Measurements from ENCODE around the gene CAMTA2. TPM values are rescaled to one million over a fixed set of nuclear protein-coding genes. Genes with fewer than 3 reads are reported as not detected.

CAMTA2 gene
- total RNA-seq, 1 experiment from 2014 or later, result 9.2 TPM

- peaks cover 12% of the 10 kb centered on the region for H3K27me3 Mint-ChIP-seq (ENCODE audit: low read depth)
- ChIA-PET POLR2A (interaction anchor here (0.6 kb wide), 1 partner anchor 8 kb away, joined by 5 read pairs; no protein-coding TSS in a partner anchor), CTCF (interaction anchor here (0.6 to 1.8 kb wide), 6 partner anchors 34 to 119 kb away, joined by 3 to 6 read pairs (median 4); partner anchors contain the start of genes ENO3 and SPAG7)
- no peak overlapping the region for H3K4me3 Mint-ChIP-seq
- no peak overlapping the region for H3K27ac Mint-ChIP-seq
- ATAC-seq (no peak), DNase-seq (ENCODE audit: low spot score) (no peak)
- H3K9me3 Mint-ChIP-seq, result no peaks in the 10 kb centered on the region
- H3K36me3 Mint-ChIP-seq, result peaks cover 7% of the 10 kb centered on the region
- no peaks in the 10 kb centered on the region for H3K4me1 Mint-ChIP-seq
- no peak for TF ChIP-seq STAT6 (CRISPR knock-in tag; conservative IDR thresholded peaks at IDR 0.05; ENCODE audit: low read depth)
- TF ChIP-seq ELF4 (CRISPR knock-in tag; IDR thresholded peaks at IDR 0.05; ENCODE audit: low read depth), result no peak
- TF ChIP-seq TCF7 (CRISPR knock-in tag; IDR thresholded peaks at IDR 0.05; ENCODE audit: low read depth), result no peak
- no peak for TF ChIP-seq CTCF (IDR thresholded peaks at IDR 0.05)
- TF ChIP-seq CREM (CRISPR knock-in tag; IDR thresholded peaks at IDR 0.05), result no peak
- TF ChIP-seq NFE2L1 (CRISPR knock-in tag; IDR thresholded peaks at IDR 0.05), result no peak
- TF ChIP-seq ETV6 (CRISPR knock-in tag; IDR thresholded peaks at IDR 0.05), result no peak
- no peak for TF ChIP-seq ERG (CRISPR knock-in tag; IDR thresholded peaks at IDR 0.05)
- TF ChIP-seq HMGXB4 (CRISPR knock-in tag; IDR thresholded peaks at IDR 0.05), result no peak
- no peak for TF ChIP-seq SMAD4 (CRISPR knock-in tag; IDR thresholded peaks at IDR 0.05)
- no peak for TF ChIP-seq NFATC4 (CRISPR knock-in tag; IDR thresholded peaks at IDR 0.05)
- no peak for TF ChIP-seq ZNF532 (CRISPR knock-in tag; IDR thresholded peaks at IDR 0.05; ENCODE audit: borderline replicate concordance)
- TF ChIP-seq ATF1 (CRISPR knock-in tag; IDR thresholded peaks at IDR 0.05), result no peak
- no peak for TF ChIP-seq SMAD3 (CRISPR knock-in tag; IDR thresholded peaks at IDR 0.05; ENCODE audit: borderline replicate concordance)
- no peak for TF ChIP-seq ZNF396 (CRISPR knock-in tag; IDR thresholded peaks at IDR 0.05; ENCODE audit: borderline replicate concordance)
Observed at GRCh38 chr17:5027916-5028315, 40.4 kb upstream of the CAMTA2 start.
